Activated naive CD4-positive, alpha-beta T cell treated with anti-CD3 and anti-CD28 coated beads for 36 hours (primary cell): ENCODE measurements around the gene SLC35F3. TPM values are rescaled to one million over a fixed set of nuclear protein-coding genes. Genes with fewer than 3 reads are reported as not detected.

Experiments
- CTCF ChIA-PET: fragments of 350-600 bp; sonication (Branson Sonifier 250); formaldehyde crosslinking; loops from one replicate; lab custom pipeline; 2021; ENCODE audit warnings: antibody characterized with exemption; lab: Charles Lee
- DNase-seq: peaks from one replicate; pipeline ENCODE4 v3.0.0-alpha.2; 2020
- H3K27ac Mint-ChIP-seq: one replicate; pipeline ENCODE4 v1.8.0; 2021; ENCODE audit warnings: mild to moderate bottlenecking, mixed read lengths
- H3K27me3 Mint-ChIP-seq: one replicate; pipeline ENCODE4 v1.8.0; 2021; ENCODE audit warnings: low read depth, mixed read lengths
- H3K36me3 Mint-ChIP-seq: one replicate; pipeline ENCODE4 v1.8.0; 2021; ENCODE audit warnings: low read depth, mixed read lengths
- H3K4me1 Mint-ChIP-seq: one replicate; pipeline ENCODE4 v1.8.0; 2021; ENCODE audit warnings: low read depth, mixed read lengths
- H3K4me3 Mint-ChIP-seq: one replicate; pipeline ENCODE4 v1.8.0; 2021; ENCODE audit warnings: mild to moderate bottlenecking, moderate library complexity, mixed read lengths
- H3K9me3 Mint-ChIP-seq: one replicate; pipeline ENCODE4 v1.8.0; 2021; ENCODE audit warnings: mixed read lengths
- intact Hi-C: fragments of 100-400 bp; cut with micrococcal nuclease; formaldehyde crosslinking; loops from one replicate; pipeline ENCODE4 v1.15.1; 2023
- total RNA-seq, 2 experiments: library from RNA; stranded (reverse); gene quantifications; one replicate each; pipeline ENCODE4 v1.2.3, GENCODE V29; 2021

SLC35F3 gene
- total RNA-seq, 2 experiments from 2014 or later = not detected

DNA sequence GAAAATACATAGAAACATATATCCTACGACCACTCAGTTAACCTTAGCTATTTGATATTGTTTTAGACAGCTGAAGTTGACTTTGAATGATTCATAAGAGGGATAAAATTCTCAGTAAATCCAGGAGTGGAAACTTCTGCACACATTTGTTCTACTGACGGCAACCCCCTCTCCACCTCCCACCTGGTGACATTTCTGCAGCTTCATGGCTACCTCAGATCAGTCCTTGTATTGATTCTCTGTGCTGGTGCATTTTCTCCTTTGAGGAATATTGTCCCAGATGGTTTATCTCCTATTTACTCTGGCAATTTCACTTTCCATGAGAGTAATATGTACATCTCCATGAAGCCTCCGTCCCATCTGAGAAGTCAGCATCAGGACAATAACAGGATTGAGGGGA is 411.1 kb downstream of the SLC35F3 start:
- intact Hi-C loops = no loop called here
- H3K4me1 Mint-ChIP-seq = peaks cover 6% of the 10 kb centered on the region
- CTCF ChIA-PET = interaction anchor here (0.6 to 0.7 kb wide), 2 partner anchors 11 to 18 kb away, joined by 3 read pairs; no protein-coding TSS in a partner anchor
- H3K9me3 Mint-ChIP-seq = no peaks in the 10 kb centered on the region
- no peak overlapping the region for H3K4me3 Mint-ChIP-seq
- no peak overlapping the region for H3K27ac Mint-ChIP-seq
- peaks cover 5% of the 10 kb centered on the region for H3K27me3 Mint-ChIP-seq
- DNase-seq = no peak
- no peaks in the 10 kb centered on the region for H3K36me3 Mint-ChIP-seq

DNA sequence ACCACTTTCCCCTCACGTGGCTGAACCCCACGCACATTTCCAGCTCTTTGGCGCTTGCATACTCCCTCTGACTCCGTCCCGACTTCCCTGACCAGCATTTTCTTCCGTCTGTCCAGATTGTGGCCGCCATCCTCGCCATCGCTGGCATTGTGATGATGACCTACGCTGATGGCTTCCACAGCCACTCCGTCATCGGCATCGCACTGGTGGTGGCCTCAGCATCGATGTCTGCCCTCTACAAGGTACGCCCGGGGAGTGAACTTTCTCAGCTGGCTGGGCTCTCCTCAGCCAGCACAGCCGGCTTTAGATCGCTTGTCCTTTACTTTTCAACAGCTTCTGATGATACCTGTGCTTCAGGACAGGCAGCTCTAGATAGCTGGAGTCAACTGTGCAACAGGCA is 412.0 kb downstream of the SLC35F3 start:
- H3K9me3 Mint-ChIP-seq = no peaks in the 10 kb centered on the region
- intact Hi-C loops = no loop called here
- CTCF ChIA-PET = interaction anchor here (0.9 to 1.4 kb wide), 2 partner anchors 10 to 104 kb away, joined by 3 to 4 read pairs; no protein-coding TSS in a partner anchor
- H3K27me3 Mint-ChIP-seq = peaks cover 5% of the 10 kb centered on the region
- no peak overlapping the region for H3K27ac Mint-ChIP-seq
- DNase-seq = no peak
- H3K4me1 Mint-ChIP-seq = peaks cover 6% of the 10 kb centered on the region
- H3K4me3 Mint-ChIP-seq = no peak overlapping the region
- H3K36me3 Mint-ChIP-seq = no peaks in the 10 kb centered on the region

DNA sequence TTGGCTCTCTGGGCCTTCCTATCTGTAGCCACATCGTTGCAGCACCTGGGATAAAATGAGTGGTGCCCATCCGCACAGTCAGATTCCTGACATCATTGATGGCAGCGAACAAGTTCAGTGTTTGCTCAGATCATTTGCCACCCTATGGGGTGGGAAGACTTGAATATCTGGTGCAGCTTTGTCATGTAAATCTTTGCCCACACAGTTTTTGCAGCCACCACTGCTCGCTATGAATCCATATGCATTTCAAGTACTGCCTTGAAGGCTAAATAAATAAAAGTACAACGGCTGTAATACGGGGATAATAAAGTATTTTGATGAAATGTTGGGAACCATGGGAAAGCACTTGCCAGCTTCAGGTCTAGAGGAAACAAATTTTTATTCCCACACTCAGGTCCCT is 412.5 kb downstream of the SLC35F3 start:
- H3K27me3 Mint-ChIP-seq = peaks cover 5% of the 10 kb centered on the region
- peaks cover 6% of the 10 kb centered on the region for H3K4me1 Mint-ChIP-seq
- H3K27ac Mint-ChIP-seq = no peak overlapping the region
- no peaks in the 10 kb centered on the region for H3K9me3 Mint-ChIP-seq
- DNase-seq = no peak
- CTCF ChIA-PET = interaction anchor here (1.4 kb wide), 1 partner anchor 105 kb away, joined by 4 read pairs; no protein-coding TSS in a partner anchor
- intact Hi-C loops = no loop called here
- no peaks in the 10 kb centered on the region for H3K36me3 Mint-ChIP-seq
- no peak overlapping the region for H3K4me3 Mint-ChIP-seq

DNA sequence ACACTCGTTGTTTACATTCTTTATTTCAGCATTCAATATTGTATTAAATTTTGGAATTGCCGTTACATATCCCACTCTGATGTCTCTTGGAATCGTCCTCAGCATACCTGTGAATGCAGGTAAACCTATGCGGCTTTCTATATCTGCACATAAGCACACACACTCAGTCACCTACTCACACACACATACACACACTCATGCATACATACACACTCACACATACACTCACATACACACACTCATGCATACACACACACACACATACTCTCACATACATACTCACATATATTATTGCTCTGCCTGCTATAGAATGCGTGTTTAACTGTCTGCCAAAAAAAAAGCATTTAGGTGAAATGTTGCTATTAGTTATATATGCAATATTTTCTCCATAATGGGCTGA is 415.6 kb downstream of the SLC35F3 start:
- no peaks in the 10 kb centered on the region for H3K36me3 Mint-ChIP-seq
- no peaks in the 10 kb centered on the region for H3K9me3 Mint-ChIP-seq
- no peak for DNase-seq
- no peak overlapping the region for H3K4me3 Mint-ChIP-seq
- no peak overlapping the region for H3K27ac Mint-ChIP-seq
- CTCF ChIA-PET = interaction anchor here (0.7 to 2.3 kb wide), 5 partner anchors 8 to 89 kb away, joined by 5 to 10 read pairs (median 6); no protein-coding TSS in a partner anchor
- intact Hi-C loops = loop anchor here (10.0 kb wide), 1 partner anchor 285 kb away; no protein-coding TSS in a partner anchor
- H3K4me1 Mint-ChIP-seq = peaks cover 10% of the 10 kb centered on the region
- H3K27me3 Mint-ChIP-seq = peaks cover 8% of the 10 kb centered on the region

DNA sequence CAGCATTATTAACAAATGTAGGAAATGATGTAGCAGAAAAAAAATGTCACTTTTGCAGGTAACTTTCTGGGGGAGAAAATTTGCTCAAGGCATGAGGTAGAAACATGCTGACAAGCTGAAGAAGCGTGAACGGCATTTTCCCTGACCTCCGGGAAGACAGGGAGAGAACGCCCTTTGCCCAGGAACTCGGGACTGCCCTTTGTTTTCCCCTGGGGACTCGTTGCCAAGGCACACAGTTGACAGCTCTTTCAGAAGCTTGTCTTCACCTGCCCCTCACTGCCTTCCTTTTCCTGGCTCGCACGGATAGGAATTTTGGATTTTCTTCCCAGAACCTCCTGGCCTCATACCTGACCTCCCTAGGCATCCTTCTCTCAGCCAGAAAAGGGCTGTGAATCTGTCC is 416.1 kb downstream of the SLC35F3 start:
- intact Hi-C loops = loop anchor here (10.0 kb wide), 1 partner anchor 284 kb away; no protein-coding TSS in a partner anchor
- Mint-ChIP-seq H3K9me3 (no peaks in the 10 kb centered on the region), H3K36me3 (no peaks in the 10 kb centered on the region), H3K4me1 (peaks cover 9% of the 10 kb centered on the region), H3K27me3 (peaks cover 8% of the 10 kb centered on the region), H3K27ac (no peak overlapping the region), H3K4me3 (no peak overlapping the region)
- DNase-seq = no peak
- CTCF ChIA-PET = interaction anchor here (0.7 to 2.2 kb wide), 3 partner anchors 10 to 89 kb away, joined by 5 to 6 read pairs (median 6); no protein-coding TSS in a partner anchor

DNA sequence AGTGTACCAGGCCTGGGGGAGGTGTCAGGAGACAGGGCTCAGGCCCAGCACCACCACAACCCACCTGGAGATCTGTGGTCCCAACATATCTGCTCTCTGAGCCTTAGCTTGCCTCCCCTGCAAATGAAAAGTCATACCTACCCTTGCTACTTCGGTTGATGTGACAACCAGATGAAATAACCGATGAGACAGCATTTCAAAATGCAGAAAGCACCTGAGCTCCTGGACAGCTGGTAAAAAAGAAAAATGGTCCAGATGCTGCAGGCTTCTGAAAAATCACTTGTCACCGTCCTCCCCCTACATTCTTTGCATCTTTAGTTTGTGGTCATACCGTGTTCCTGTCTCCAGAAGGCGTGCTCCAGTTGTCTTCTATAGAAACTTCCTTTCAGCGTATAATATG is 416.8 kb downstream of the SLC35F3 start:
- Mint-ChIP-seq H3K4me3 (no peak overlapping the region), H3K4me1 (peaks cover 9% of the 10 kb centered on the region), H3K36me3 (no peaks in the 10 kb centered on the region), H3K27me3 (peaks cover 14% of the 10 kb centered on the region), H3K9me3 (no peaks in the 10 kb centered on the region), H3K27ac (no peak overlapping the region)
- intact Hi-C loops = loop anchor here (10.0 kb wide), 1 partner anchor 284 kb away; no protein-coding TSS in a partner anchor
- CTCF ChIA-PET = interaction anchor here (0.7 to 2.2 kb wide), 3 partner anchors 11 to 108 kb away, joined by 3 to 6 read pairs (median 6); no protein-coding TSS in a partner anchor
- DNase-seq = no peak

DNA sequence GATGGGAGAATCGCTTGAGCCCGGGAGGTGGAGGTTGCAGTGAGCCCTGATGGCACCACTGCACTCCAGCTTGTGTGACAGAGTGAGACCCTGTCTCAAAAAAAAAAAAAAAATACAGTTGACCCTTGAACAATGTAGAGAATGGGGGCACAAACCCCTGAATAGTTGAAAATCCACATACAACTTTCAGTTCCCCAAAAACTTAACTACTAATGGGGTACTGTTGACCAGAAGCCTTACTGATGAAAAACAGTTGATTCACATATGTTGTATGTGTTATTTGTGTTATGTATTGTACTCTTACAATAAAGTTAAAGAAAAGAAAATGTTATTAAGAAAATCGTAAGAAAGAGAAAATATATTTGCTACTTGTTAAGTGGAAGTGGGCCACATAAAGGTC is 417.6 kb downstream of the SLC35F3 start:
- CTCF ChIA-PET = interaction anchor here (1.9 to 6.8 kb wide), 3 partner anchors 11 to 87 kb away, joined by 6 to 79 read pairs (median 6); no protein-coding TSS in a partner anchor
- Mint-ChIP-seq H3K9me3 (no peaks in the 10 kb centered on the region), H3K36me3 (no peaks in the 10 kb centered on the region), H3K27me3 (peaks cover 10% of the 10 kb centered on the region), H3K4me1 (peaks cover 13% of the 10 kb centered on the region), H3K27ac (no peak overlapping the region), H3K4me3 (no peak overlapping the region)
- intact Hi-C loops = loop anchor here (2.0 to 10.0 kb wide), 3 partner anchors 87 to 761 kb away; no protein-coding TSS in a partner anchor
- DNase-seq = no peak

DNA sequence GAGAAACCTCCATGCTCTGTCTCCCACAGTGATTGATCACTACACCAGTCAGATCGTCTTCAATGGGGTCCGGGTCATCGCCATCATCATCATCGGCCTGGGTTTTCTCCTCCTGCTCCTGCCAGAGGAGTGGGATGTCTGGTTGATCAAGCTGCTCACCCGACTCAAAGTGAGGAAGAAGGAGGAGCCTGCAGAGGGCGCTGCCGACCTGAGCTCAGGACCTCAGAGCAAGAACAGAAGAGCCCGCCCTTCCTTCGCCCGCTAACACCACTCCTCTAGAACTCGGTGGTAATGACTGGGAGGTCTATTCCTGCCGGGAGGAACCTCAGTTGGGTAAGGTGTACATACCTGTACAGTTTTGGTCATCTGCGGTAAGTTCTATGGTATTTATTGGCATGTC is 418.5 kb downstream of the SLC35F3 start:
- Mint-ChIP-seq H3K4me3 (no peak overlapping the region), H3K36me3 (no peaks in the 10 kb centered on the region), H3K27ac (no peak overlapping the region), H3K4me1 (peaks cover 13% of the 10 kb centered on the region), H3K27me3 (peaks cover 10% of the 10 kb centered on the region), H3K9me3 (no peaks in the 10 kb centered on the region)
- CTCF ChIA-PET = interaction anchor here (0.6 to 6.8 kb wide), 11 partner anchors 11 to 1022 kb away, joined by 3 to 79 read pairs (median 3); partner anchors contain the start of gene COA6
- intact Hi-C loops = loop anchor here (2.0 to 10.0 kb wide), 3 partner anchors 86 to 760 kb away; no protein-coding TSS in a partner anchor
- DNase-seq = peak; percentile 90

DNA sequence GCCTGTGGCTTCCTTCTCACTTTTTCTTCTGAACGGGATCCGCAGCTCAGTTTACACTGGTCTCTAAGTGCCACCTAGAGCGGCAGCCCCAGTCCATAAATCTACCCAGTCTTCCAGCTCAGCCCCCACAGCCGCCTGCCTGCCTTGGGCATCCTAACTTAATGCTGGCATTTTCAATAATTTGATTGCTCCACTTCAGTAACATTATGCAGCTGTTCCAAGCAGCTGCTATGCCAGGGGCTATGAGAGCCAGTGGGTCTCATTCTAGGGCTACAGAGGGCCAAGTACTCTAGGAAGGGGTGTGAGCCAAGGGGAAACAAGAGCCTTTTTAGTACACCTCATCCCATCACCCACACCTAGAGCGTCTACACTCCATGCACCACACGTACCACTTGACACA is 420.3 kb downstream of the SLC35F3 start:
- CTCF ChIA-PET = interaction anchor here (0.9 to 6.8 kb wide), 4 partner anchors 13 to 116 kb away, joined by 3 to 79 read pairs (median 6); partner anchors contain the start of gene COA6
- Mint-ChIP-seq H3K4me1 (peaks cover 13% of the 10 kb centered on the region), H3K9me3 (no peaks in the 10 kb centered on the region), H3K36me3 (no peaks in the 10 kb centered on the region), H3K4me3 (no peak overlapping the region), H3K27ac (no peak overlapping the region), H3K27me3 (peaks cover 10% of the 10 kb centered on the region)
- intact Hi-C loops = loop anchor here (10.0 kb wide), 1 partner anchor 280 kb away; no protein-coding TSS in a partner anchor
- no peak for DNase-seq

DNA sequence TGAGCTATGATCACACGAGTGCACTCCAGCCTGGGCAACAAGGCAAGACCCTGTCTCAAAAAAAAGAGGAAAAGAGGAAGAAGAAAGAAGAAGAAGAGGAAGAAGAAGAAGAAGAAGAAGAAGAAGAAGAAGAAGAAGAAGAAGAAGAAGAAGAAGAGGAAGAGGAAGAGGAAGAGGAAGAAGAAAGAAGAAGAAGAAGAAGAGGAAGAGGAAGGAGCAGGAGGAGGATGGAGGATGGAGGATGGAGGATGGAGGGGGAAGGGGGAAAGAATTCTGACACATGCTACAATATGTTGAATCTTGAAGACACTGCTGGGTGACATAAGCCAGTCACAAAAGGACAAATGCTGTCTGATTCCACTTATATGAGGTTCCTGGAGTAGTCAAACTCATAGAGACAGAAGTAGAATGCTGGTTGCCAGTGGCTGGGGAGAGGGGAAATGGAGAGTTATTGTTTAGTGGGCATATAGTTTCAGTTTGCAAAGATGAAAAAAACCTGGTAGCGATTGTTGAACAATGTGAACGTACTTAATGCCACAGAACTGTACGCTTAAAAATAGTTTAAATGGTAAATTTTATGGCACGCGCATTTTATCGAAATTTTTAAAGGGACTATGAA is 421.5 kb downstream of the SLC35F3 start:
- H3K4me3 Mint-ChIP-seq = peak overlapping the region; percentile 75
- no peaks in the 10 kb centered on the region for H3K36me3 Mint-ChIP-seq
- DNase-seq = peak; percentile 19
- H3K4me1 Mint-ChIP-seq = peaks cover 13% of the 10 kb centered on the region
- no peaks in the 10 kb centered on the region for H3K9me3 Mint-ChIP-seq
- H3K27me3 Mint-ChIP-seq = peaks cover 14% of the 10 kb centered on the region
- H3K27ac Mint-ChIP-seq = no peak overlapping the region
- CTCF ChIA-PET = interaction anchor here (0.6 to 6.8 kb wide), 15 partner anchors 7 to 207 kb away, joined by 3 to 79 read pairs (median 4); no protein-coding TSS in a partner anchor
- intact Hi-C loops = loop anchor here (1.0 to 10.0 kb wide), 7 partner anchors 47 to 279 kb away; partner anchors contain the start of genes COA6 and TARBP1

DNA sequence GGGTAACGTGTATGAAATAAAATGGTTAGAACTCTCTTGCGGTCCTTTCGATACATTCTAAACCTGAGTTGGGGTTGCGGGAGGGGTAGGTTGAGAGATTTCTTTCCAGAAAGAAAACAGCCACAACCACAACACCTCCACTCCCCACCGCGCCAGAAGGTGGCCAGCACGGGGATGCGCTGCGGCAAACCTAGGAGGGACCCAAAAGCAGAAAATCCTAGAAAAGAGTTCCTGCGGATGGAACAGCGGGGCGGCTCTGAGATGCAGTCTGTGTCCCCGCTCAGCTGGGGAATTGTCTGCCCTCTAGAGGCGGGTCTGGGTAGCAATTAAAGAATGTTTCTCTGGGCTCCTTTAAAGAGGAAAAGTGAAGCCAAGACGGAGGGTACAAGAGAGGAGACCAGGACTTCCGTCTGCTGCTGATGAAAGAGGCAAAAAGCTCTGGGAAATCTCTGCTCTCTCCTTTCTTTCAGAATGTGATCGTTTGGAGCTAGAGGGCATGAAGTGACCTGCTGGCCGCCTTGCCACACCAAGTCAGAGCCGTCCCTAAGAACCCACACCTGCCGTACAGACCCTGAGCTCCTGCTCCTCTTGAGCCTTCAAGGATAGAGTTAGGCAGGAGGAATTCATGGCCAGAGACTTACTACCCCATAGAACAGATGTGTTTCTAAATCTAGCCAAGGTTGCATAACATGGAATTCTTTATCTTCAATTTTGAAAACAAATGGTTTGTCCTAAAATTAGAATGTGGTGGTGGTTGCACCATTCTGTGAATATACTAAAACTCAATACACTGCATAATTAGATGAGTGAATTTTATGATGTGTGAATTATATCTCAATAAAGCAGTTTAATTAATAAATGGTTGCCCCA is 422.3 kb downstream of the SLC35F3 start:
- H3K27ac Mint-ChIP-seq = peak overlapping the region; percentile 41

More for the DNA sequence above, 422.3 kb downstream of the SLC35F3 start:
- Mint-ChIP-seq H3K27me3 (peaks cover 14% of the 10 kb centered on the region), H3K4me3 (peak overlapping the region; percentile 75), H3K36me3 (no peaks in the 10 kb centered on the region), H3K9me3 (no peaks in the 10 kb centered on the region), H3K4me1 (peaks cover 13% of the 10 kb centered on the region)
- intact Hi-C loops = loop anchor here (1.0 to 10.0 kb wide), 7 partner anchors 47 to 278 kb away; partner anchors contain the start of genes COA6 and TARBP1
- DNase-seq = peak; percentile 81
- CTCF ChIA-PET = interaction anchor here (0.6 to 6.8 kb wide), 32 partner anchors 8 to 873 kb away, joined by 3 to 79 read pairs (median 4); no protein-coding TSS in a partner anchor
